DMS53 (cell line): ENCODE results near the gene RRBP1.
"Not testable (repeated sequence)": the region's sequence is repeated elsewhere in the genome, so short reads cannot be mapped to it uniquely, and the experiment has no call there.

Experiments
- DNase-seq: peaks from one replicate; lab custom pipeline; 2025; lab: John Stamatoyannopoulos, UW

Gene RRBP1

DNA sequence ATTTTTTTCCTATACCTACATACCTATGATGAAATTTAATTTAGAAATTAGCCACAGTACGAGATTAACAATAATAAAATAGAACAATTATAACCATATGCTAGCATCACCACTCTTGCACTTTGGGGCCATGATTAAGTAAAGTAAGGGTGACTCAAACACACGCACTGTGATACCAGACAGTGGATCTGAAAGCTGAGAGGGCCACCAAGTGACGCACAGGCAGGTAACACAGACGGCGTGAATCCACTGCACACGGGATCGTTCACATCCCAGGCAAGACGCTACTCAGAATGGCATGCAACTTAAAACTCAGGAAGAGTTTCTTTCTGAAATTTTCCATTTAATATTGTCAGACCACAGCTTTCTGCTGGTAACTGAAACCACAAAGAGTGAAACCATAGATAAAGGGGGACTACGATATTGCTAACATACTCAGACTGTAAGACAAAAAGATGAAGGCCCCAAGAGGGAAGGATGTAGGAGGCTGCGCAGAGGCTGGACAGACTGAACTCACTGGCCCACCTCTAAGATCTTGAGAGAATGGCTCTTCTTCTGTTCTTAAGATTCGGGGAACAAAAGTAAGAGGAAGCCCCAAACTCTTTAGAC, 17.9 kb downstream of the RRBP1 start:
- DNase-seq = no peak

DNA sequence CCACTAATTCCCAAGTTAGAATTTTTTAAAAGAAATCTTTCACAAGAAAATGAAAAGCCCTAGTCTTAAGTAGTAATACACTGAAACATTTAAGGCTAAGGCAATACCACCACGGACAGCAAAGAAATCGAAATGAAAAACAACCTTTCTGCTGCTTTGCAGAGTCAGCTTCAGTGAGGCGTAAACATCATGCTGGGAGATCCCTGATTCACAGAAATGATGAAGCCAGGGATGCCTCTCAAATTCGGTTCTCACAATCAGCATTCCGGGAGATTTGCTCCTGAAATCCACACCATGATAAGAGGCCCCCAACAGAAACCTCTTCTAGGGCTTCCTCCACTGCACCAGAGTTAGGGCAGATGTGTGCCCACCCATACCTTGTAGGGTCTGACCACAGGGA, 18.6 kb downstream of the RRBP1 start:
- DNase-seq = no peak

DNA sequence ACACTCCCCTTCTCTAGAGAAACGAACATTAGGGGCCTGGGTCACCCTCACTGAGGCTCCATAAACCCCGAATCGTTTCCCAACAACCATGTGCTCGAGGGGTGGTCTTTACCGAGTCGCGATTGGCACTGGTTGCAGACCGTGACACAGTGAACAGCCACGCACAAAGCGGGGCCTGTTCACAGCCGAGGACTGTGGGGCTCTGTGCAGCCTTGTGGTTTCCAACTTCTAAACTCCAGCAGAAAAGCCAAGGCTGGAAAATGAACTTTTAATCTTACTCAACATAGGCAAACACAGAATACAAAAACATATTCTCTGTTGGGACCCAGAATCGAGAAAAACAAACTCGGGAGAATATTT, 19.0 kb downstream of the RRBP1 start:
- DNase-seq = no peak

DNA sequence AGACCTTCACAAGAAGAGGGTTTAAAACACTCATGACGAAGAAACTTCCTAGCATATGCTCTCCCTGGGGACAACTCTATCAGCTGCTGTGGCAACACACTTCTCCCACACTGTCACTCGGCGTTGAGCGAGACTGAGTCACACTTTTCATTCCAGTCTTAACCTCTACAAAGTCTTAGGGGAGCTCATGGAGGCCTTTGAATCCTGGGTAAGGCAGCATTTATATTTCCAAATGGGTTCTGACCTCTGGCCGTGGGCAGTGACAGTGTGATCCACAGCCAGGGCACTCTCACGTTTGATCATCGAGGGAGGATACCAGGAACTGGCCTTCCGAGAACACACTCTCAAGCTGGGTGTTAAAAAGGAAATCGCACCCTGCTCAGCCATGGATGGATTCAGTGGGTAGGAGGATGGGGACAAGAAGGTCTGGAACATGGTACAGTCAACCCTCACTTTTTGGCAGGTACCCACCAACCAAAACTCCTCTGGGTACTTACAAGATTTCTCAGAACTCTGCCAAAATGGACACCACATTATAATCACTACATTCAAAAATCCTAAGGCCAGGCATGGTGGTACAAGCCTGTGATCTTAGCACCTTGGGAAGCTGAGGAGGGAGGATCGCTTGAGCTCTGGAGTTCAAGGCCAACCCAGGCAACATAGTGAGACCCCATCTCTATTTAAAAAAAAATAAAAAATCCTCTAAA, 19.6 kb downstream of the RRBP1 start:
- no peak for DNase-seq

- no peak for DNase-seq
Observed at GRCh38 chr20:17661121-17661744, 20.8 kb downstream of the RRBP1 start.

GRCh38 chr20:17660667-17661066, 21.4 kb downstream of the RRBP1 start:
- DNase-seq = no peak

GRCh38 chr20:17659801-17660200, 22.2 kb downstream of the RRBP1 start:
- no peak for DNase-seq

DNA sequence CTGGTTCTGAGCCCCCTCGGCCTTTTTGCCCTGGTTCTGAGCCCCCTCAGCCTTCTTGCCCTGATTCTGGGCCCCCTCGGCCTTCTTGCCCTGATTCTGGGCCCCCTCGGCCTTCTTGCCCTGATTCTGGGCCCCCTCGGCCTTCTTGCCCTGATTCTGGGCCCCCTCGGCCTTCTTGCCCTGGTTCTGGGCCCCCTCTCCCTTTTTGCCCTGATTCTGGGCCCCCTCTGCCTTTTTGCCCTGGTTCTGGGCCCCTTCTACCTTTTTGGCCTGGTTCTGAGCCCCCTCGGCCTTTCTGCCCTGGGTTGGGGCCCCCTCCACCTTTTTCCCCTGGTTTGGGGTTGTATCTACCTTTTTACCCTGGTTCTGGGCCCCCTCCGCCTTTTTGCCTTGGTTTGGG, 22.7 kb downstream of the RRBP1 start:
- not testable (repeated sequence) for DNase-seq

- no peak for DNase-seq
Observed at GRCh38 chr20:17658648-17658993, 23.4 kb downstream of the RRBP1 start.

- no peak for DNase-seq
Observed at GRCh38 chr20:17657898-17658647, 24.0 kb downstream of the RRBP1 start.

GRCh38 chr20:17657079-17657825, 24.8 kb downstream of the RRBP1 start:
- DNase-seq = no peak

DNA sequence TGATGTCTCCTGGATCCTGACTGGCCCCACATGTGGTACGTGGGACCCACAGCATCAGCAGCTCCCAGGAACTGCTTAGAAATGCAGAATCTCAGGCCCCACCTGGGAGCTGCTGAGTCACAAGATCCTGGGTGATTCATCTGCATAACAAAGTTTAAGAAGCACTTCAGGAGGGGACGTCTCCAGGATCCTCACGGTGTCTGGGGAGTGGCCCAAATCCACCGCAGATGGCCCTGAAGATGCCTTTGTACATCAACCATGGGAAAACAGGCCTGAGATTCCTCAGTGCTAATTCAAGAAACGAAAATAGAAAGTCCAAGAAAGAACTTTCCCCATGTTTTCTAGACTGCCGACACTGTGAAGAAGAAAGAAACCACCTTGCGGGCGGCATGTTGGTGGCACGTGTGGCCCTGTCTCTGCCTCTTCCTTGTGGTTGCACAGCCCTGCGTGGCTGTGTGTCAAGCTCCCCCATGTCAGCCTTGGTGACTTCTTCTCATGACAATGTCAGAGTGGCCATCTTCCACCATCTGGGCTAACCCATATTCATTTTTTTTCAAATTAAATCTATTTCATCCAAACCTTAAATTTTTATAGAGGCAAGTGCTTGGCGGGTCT, 26.1 kb downstream of the RRBP1 start:
- DNase-seq = no peak

DNA sequence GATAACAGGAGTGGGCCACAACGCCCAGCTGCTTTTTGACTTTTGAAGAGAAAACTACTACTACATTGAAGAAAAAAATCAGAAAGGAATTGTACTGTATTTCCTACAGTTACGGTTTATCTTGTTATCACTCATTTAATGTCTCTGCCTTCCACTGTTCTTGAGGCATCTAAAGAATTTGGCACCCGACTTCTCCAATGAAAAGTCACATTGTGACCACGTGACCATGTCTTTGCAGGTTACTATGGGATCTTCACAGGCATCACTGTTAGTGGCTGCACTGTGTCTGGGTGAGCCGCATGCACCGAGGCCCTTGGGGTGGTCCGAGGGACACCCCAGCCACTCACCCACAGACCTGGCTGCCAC, 26.8 kb downstream of the RRBP1 start:
- no peak for DNase-seq

DNA sequence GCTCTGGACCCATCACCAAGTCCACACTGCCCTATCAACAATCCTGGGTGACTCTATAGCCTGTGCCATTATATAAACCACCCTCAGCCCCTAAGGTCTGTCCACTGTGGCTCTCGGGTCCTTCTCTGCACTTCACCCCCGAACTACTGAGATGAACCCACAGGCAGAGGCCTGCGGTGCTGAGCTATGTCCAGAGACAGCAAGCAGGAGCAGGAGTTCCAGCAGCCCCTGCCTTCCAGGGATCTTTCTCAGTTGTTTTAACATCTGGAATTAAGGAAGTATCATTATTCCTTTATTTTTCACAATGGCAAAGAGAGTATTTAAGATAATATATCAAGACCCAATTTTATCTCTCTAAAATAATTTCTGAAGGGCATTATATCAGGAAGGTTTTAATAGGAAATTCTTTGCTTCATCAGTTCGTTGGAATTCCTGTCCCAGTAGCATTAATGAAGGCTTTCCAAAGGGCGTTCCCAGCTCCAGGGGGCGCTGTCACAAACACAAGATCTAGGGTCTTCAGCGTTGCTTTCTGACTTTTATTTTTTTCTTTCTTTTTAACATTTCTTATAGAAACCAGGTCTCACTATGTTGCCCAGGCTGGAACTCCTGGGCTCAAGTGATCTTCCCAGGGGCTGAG, 27.3 kb downstream of the RRBP1 start:
- peak; percentile 49 for DNase-seq

DNA sequence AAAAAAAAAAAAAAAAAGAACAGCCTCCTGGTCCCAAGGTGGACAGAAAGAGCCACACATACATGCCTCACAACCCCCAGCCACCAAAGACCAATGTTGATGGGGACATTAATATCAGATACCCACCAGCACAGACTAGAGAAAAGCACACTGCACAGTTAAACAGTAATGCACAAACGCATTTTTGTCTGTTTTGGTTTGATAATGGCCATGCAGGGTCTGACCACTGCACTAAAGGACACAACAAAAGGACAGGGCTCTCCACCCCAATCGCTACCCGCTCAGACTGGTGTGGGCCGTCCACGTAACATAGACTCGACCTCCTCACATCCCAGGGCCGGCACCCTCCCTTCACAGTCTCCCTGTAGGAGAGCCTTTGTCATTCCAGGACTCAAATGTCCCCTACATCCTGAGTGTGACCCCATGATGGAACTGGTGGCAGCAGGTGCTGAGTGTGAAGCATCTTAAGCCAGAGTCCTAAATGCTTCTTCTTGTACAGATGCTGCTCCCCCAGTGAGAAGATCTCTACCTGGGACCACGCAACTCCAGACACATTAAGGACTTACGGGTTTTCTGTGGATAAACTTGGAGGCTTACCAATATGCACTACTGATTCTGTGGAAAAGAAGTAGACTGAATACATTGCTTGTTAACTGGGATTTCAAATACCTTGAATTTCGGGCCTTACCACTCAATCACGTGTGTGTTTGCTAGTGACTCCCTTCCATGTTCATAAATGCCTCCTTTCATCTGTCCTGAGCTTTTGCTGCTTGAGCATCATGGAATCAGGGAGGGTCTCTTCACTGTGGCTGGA, 28.0 kb downstream of the RRBP1 start:
- no peak for DNase-seq

DNA sequence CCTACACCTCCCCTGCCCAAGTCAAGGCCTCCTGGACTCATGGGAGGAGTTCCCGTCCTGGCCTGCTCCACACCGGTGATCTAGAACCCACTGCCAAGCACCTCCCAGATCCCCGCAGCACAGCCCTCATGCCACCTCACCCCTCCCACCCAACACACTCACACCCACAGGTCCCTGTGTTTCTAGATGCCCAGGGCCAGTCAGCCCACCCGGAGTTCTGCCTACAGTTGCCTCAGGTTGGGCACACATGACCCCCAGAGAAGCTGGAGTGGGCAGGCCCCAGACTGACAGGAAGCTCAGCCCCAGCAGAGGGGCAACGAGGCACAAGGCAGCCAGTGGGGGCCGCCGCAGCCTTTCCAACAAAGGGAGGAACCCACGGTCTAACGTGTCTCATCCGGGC, 29.6 kb downstream of the RRBP1 start:
- DNase-seq = no peak

- DNase-seq = peak; percentile 60
Observed at GRCh38 chr20:17651760-17652388, 30.2 kb downstream of the RRBP1 start.

DNA sequence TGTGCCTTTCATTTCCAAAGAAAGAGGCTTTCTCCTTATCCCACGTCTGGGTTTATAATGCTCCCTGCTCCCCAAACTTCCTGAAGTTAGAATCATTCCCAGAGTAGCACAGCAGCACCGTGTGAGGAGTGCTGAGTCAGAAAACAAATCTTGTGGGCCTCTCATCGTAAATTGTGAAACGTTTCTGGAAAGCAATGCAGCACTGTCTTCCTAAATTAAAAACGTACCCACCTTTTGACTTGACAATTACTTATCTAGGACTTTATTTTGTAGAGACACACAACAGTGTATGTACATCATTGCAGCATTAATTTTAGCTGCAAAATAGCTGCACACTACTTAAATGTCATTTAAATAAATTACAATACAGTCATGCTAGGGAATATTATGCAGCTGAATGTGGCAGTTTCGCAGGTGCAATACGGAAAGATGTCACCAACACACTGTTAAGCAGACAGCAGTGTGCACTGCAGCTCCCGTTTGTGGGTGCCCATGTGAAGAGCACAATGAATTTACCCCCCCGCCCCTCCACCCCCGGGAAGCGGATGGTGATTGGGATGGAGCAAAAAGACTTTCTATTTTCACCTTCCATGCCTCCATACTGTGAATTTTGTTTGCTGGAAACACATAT, 30.8 kb downstream of the RRBP1 start:
- DNase-seq = no peak

DNA sequence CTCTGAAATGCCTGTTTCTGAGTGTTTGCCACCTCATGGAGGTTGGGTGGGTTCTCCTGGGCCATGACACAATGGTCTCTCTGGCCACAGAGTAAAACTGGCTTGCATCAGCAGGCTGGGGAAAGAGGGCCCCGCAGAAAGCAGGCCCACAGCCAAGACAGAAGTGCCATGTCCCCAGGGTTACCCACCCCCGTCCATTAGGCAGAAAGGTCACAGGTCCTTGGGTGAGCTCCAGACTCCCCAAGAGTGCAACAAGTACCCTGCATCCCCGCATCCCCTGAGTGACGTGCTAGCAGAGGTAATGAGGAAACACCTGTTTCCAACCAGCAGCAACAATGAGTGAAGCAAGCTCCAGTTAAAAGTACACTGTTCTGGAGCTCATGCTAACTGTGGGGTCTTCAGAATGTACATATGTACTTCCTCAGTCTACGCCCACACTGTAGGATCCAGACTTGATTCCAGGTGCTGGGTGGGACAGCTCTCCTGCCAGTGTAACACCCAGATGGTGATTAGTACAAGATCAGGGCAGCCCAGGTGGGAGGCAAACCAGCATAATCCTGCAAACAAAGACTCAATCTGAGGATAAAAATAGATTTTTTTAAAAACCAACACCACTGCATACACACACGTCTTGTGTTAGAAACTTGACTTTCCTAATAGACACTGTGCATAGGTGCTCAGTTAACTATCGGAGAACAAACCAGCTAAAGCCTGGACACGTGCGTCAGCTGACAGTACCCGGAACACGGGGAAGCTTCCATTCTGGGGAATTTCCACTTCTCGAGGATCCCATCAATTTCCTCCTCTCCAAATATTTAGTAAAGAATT, 31.5 kb downstream of the RRBP1 start:
- DNase-seq = no peak
